Neural progenitor cell (in vitro differentiated cells): ENCODE results near the gene EYS. TPM values are rescaled to one million over a fixed set of nuclear protein-coding genes. Genes with fewer than 3 reads are reported as not detected.

Experiments used
- DNase-seq: peaks from one replicate; pipeline ENCODE4 v3.0.0-alpha.2; 2016; ENCODE audit warnings: low spot score
- H2AFZ ChIP-seq: fragments of 200-600 bp; sonication (generic); replicated peaks from 2 replicates; pipeline ENCODE4 v1.6.1; 2016; ENCODE audit warnings: antibody characterized with exemption
- H3F3A ChIP-seq: fragments of 200-600 bp; sonication (generic); 2 replicates; pipeline ENCODE4 v1.6.1; 2016; ENCODE audit warnings: antibody characterized with exemption, low read depth
- H3K27ac ChIP-seq: fragments of 200-600 bp; sonication (generic); 2 replicates; pipeline ENCODE4 v1.5.1; 2016; ENCODE audit warnings: mild to moderate bottlenecking
- H3K27me3 ChIP-seq: fragments of 200-600 bp; sonication (generic); 2 replicates; pipeline ENCODE4 v1.6.1; 2016; ENCODE audit warnings: mild to moderate bottlenecking, moderate library complexity
- H3K36me3 ChIP-seq: fragments of 200-600 bp; sonication (generic); 2 replicates; pipeline ENCODE4 v1.5.1; 2016
- H3K4me1 ChIP-seq: fragments of 200-600 bp; sonication (generic); 2 replicates; pipeline ENCODE4 v1.6.1; 2016; ENCODE audit warnings: mixed run types
- H3K4me2 ChIP-seq: fragments of 200-600 bp; sonication (generic); 2 replicates; pipeline ENCODE4 v1.6.1; 2016
- H3K4me3 ChIP-seq: fragments of 200-600 bp; sonication (generic); 2 replicates; pipeline ENCODE4 v1.5.1; 2016
- H3K79me2 ChIP-seq: fragments of 200-600 bp; sonication (generic); 2 replicates; pipeline ENCODE4 v1.6.1; 2016; ENCODE audit warnings: low read depth
- H3K9ac ChIP-seq: fragments of 200-600 bp; sonication (generic); 2 replicates; pipeline ENCODE4 v1.6.1; 2016
- H3K9me3 ChIP-seq: fragments of 200-600 bp; sonication (generic); 2 replicates; pipeline ENCODE4 v1.5.1; 2016; ENCODE audit warnings: low read depth
- H4K20me1 ChIP-seq: fragments of 200-600 bp; sonication (generic); 2 replicates; pipeline ENCODE4 v1.6.1; 2016; ENCODE audit warnings: low read depth
- H3K27ac Mint-ChIP-seq: 3 replicates; pipeline ENCODE4 v1.8.0; 2021; ENCODE audit warnings: mixed read lengths
- H3K27me3 Mint-ChIP-seq: 2 replicates; pipeline ENCODE4 v1.8.0; 2022; ENCODE audit warnings: low read depth, mild to moderate bottlenecking, inconsistent platforms, moderate library complexity, mixed read lengths; ENCODE audit not compliant: insufficient read depth
- H3K36me3 Mint-ChIP-seq: 3 replicates; pipeline ENCODE4 v1.8.0; 2021; ENCODE audit warnings: mixed read lengths
- H3K4me1 Mint-ChIP-seq: 3 replicates; pipeline ENCODE4 v1.8.0; 2021; ENCODE audit warnings: mixed read lengths
- H3K4me3 Mint-ChIP-seq: 3 replicates; pipeline ENCODE4 v1.8.0; 2021; ENCODE audit warnings: mild to moderate bottlenecking, moderate library complexity, mixed read lengths
- H3K9me3 Mint-ChIP-seq: 3 replicates; pipeline ENCODE4 v1.8.0; 2020; ENCODE audit warnings: mixed read lengths
- EZH2 ChIP-seq: fragments of 200-600 bp; sonication (generic); IDR thresholded peaks from 2 replicates; pipeline ENCODE4 v1.6.1; 2017; ENCODE audit warnings: antibody characterized with exemption, mild to moderate bottlenecking, moderate library complexity
- EZH2phosphoT487 ChIP-seq: fragments of 200-600 bp; sonication (generic); IDR thresholded peaks from 2 replicates; pipeline ENCODE4 v1.6.1; 2017; ENCODE audit warnings: antibody characterized with exemption
- total RNA-seq: library from RNA; depleted of rRNA; stranded (reverse); fragments of >200 nt; gene quantifications from 2 replicates; pipeline ENCODE4 v1.2.3, GENCODE V29; 2015; ENCODE audit warnings: low replicate concordance
- TF ChIP-seq, protein P1 (sequence below): fragments of 200-600 bp; sonication (generic); IDR thresholded peaks from 2 replicates; pipeline ENCODE4 v1.5.1; 2017; ENCODE audit warnings: antibody characterized with exemption, mild to moderate bottlenecking

EYS gene
- total RNA-seq, 1 donor from 2014 or later = not detected

DNA sequence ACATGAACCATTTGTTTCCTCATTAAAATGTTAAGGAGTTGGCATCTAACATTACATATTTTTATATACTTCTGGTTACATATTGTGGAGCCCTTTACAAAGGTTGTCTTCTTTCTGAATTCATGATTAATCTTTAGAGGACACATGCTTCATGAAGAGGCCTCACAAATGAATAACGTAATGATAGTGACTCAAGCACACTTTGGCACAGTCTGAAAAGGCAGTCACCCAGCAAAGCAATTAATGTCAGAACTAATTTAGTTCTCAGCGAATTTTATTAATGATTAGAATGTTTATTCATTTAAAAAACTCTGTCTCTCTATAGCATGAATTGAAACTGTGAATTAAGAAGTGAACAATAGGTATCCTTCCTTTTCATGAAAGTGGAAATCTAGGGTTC, 1217.3 kb downstream of the EYS start:
- Mint-ChIP-seq H3K27ac (no peak overlapping the region), H3K36me3 (no peaks in the 10 kb centered on the region), H3K9me3 (no peaks in the 10 kb centered on the region), H3K27me3 (no peaks in the 10 kb centered on the region), H3K4me3 (no peak overlapping the region), H3K4me1 (peaks cover 4% of the 10 kb centered on the region)
- Histone ChIP-seq H3K4me3 (no peak overlapping the region), H4K20me1 (no peaks in the 10 kb centered on the region), H3K27me3 (no peaks in the 10 kb centered on the region), H3K36me3 (no peaks in the 10 kb centered on the region), H3F3A (no peaks in the 10 kb centered on the region), H3K27ac (no peak overlapping the region), H3K4me1 (peaks cover 3% of the 10 kb centered on the region), H3K9ac (no peak overlapping the region), H3K9me3 (no peaks in the 10 kb centered on the region), H3K4me2 (no peak overlapping the region), H3K79me2 (no peaks in the 10 kb centered on the region), H2AFZ (no peak overlapping the region)
- TF ChIP-seq EZH2phosphoT487 (no peak), EZH2 (no peak)
- TF ChIP-seq, protein P1, sequence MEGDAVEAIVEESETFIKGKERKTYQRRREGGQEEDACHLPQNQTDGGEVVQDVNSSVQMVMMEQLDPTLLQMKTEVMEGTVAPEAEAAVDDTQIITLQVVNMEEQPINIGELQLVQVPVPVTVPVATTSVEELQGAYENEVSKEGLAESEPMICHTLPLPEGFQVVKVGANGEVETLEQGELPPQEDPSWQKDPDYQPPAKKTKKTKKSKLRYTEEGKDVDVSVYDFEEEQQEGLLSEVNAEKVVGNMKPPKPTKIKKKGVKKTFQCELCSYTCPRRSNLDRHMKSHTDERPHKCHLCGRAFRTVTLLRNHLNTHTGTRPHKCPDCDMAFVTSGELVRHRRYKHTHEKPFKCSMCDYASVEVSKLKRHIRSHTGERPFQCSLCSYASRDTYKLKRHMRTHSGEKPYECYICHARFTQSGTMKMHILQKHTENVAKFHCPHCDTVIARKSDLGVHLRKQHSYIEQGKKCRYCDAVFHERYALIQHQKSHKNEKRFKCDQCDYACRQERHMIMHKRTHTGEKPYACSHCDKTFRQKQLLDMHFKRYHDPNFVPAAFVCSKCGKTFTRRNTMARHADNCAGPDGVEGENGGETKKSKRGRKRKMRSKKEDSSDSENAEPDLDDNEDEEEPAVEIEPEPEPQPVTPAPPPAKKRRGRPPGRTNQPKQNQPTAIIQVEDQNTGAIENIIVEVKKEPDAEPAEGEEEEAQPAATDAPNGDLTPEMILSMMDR = no peak
- DNase-seq = no peak

DNA sequence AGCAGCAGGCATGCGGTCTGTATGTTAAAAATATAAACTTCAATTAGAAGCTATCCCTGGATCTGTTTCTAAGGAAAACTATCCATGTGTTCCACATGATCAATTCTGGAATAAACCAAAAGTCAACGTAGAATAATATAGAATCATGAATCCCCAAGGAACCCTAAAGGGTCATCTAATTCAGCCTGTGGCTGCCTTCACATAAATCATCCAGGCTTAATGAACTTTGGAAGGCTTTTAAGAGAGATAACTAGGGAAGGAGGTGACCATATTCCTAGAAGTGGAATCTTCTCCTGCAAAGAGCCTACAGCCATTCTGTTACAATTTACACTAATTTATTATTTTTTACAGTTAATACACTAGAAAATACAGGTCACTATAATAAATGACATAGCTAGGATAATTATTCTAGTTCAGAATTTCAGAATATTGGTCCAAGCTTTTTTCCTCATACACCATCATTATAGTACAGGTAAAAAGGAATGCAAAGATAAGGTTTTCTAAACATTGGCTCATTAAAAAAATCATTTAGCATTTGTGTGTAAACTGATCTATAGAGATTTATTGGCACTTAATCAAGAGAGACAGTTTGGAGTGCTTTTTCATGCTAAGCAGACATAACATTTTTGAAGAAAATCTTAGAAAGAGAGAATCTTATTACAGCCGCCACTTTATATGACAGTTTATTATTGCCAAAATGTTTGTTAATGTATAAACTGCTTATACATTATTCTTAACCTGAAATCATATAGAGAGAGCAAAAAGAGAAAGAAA, 1220.3 kb downstream of the EYS start:
- peaks cover 4% of the 10 kb centered on the region for H3K4me1 Mint-ChIP-seq
- DNase-seq = no peak
- no peak overlapping the region for H3K4me3 Mint-ChIP-seq
- Histone ChIP-seq H3K27me3 (no peaks in the 10 kb centered on the region), H2AFZ (no peak overlapping the region), H3K79me2 (no peaks in the 10 kb centered on the region), H3K36me3 (no peaks in the 10 kb centered on the region), H4K20me1 (no peaks in the 10 kb centered on the region), H3K4me2 (no peak overlapping the region), H3K4me1 (peaks cover 6% of the 10 kb centered on the region), H3K27ac (no peak overlapping the region), H3K4me3 (no peak overlapping the region), H3K9ac (no peak overlapping the region), H3K9me3 (no peaks in the 10 kb centered on the region), H3F3A (no peaks in the 10 kb centered on the region)
- H3K36me3 Mint-ChIP-seq = no peaks in the 10 kb centered on the region
- TF ChIP-seq, protein P1 = no peak
- TF ChIP-seq EZH2 = no peak
- no peak for TF ChIP-seq EZH2phosphoT487
- no peaks in the 10 kb centered on the region for H3K9me3 Mint-ChIP-seq
- no peaks in the 10 kb centered on the region for H3K27me3 Mint-ChIP-seq
- no peak overlapping the region for H3K27ac Mint-ChIP-seq

DNA sequence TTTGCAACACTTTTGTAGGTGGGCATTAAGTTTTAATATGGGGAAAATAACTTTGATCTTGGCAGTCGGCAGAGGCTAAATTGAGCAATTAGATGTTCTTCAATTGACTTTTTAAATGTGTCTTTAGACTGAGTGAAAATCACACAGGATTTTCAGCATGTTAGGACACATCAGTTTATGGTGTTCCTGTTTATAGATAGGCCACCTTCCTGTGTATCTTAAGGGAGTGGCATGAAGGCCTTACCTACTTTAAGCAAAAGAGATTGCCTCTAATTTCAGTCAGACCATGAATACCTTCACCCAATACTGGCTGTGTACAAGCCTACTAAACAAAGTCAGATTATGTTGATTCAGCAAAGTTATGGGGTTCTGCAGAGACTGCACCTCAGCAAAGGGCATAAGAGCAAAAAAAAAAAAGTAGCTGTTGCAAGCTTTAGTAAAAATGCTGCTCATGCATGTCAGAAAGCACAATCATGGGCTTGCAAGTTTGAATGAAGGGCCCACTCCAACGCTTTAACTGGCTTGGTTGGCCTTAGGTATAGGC, 1223.0 kb downstream of the EYS start:
- no peak overlapping the region for H3K4me3 Mint-ChIP-seq
- no peak overlapping the region for H3K4me3 ChIP-seq
- no peak overlapping the region for H3K4me2 ChIP-seq
- no peak for DNase-seq
- no peaks in the 10 kb centered on the region for H4K20me1 ChIP-seq
- H3K27ac ChIP-seq = no peak overlapping the region
- no peak overlapping the region for H3K9ac ChIP-seq
- peaks cover 6% of the 10 kb centered on the region for H3K4me1 ChIP-seq
- TF ChIP-seq, protein P1 = no peak
- no peak for TF ChIP-seq EZH2phosphoT487
- TF ChIP-seq EZH2 = no peak
- no peaks in the 10 kb centered on the region for H3F3A ChIP-seq
- H3K27me3 ChIP-seq = no peaks in the 10 kb centered on the region
- H3K36me3 ChIP-seq = no peaks in the 10 kb centered on the region
- no peaks in the 10 kb centered on the region for H3K27me3 Mint-ChIP-seq
- peaks cover 4% of the 10 kb centered on the region for H3K4me1 Mint-ChIP-seq
- no peaks in the 10 kb centered on the region for H3K36me3 Mint-ChIP-seq
- H3K79me2 ChIP-seq = no peaks in the 10 kb centered on the region
- no peaks in the 10 kb centered on the region for H3K9me3 ChIP-seq
- H3K27ac Mint-ChIP-seq = no peak overlapping the region
- no peaks in the 10 kb centered on the region for H3K9me3 Mint-ChIP-seq
- H2AFZ ChIP-seq = no peak overlapping the region
